Suprapubic skin (tissue), 4 donors: ENCODE measurements around the gene ALCAM. TPM values are rescaled to one million over a fixed set of nuclear protein-coding genes. Genes with fewer than 3 reads are reported as not detected.
"Not testable (repeated sequence)": the region's sequence is repeated elsewhere in the genome, so short reads cannot be mapped to it uniquely, and the experiment has no call there.

Experiments used
- DNase-seq, 2 donors: peaks; one replicate each; pipeline ENCODE4 v3.0.0-alpha.2; 2019; ENCODE audit warnings: low spot score in 2 of 2
- H3K27ac ChIP-seq: fragments of 200-600 bp; sonication (generic); one replicate; pipeline ENCODE4 v1.5.1; 2019
- H3K27me3 ChIP-seq: fragments of 200-600 bp; sonication (generic); one replicate; pipeline ENCODE4 v1.5.1; 2019
- H3K36me3 ChIP-seq: fragments of 200-600 bp; sonication (generic); one replicate; pipeline ENCODE4 v1.5.1; 2019
- H3K4me1 ChIP-seq: fragments of 200-600 bp; sonication (generic); one replicate; pipeline ENCODE4 v1.5.1; 2019
- H3K4me3 ChIP-seq: fragments of 200-600 bp; sonication (generic); one replicate; pipeline ENCODE4 v1.5.1; 2019; ENCODE audit warnings: mild to moderate bottlenecking
- H3K9me3 ChIP-seq: fragments of 200-600 bp; sonication (generic); one replicate; pipeline ENCODE4 v1.5.1; 2019
- CTCF ChIP-seq, 2 donors: fragments of 200-600 bp in 1 of 2; fragments of 450-650 bp in 1 of 2; sonication (generic) in 1 of 2; IDR thresholded peaks; one replicate each; pipeline ENCODE4 v1.5.1; 2016 to 2019; ENCODE audit warnings: antibody characterized with exemption in 2 of 2, mild to moderate bottlenecking in 1 of 2, moderate library complexity in 1 of 2
- EP300 ChIP-seq: sonication (generic); formaldehyde crosslinking; IDR thresholded peaks from one replicate; pipeline ENCODE4 v1.6.1; 2017; ENCODE audit warnings: antibody characterized with exemption
- POLR2A ChIP-seq, 2 donors: fragments of 450-650 bp; IDR thresholded peaks; one replicate each; pipeline ENCODE4 v1.6.1; 2017; ENCODE audit warnings: antibody characterized with exemption in 2 of 2, mild to moderate bottlenecking in 2 of 2, moderate library complexity in 2 of 2
- POLR2AphosphoS5 ChIP-seq, 3 donors: sonication (generic); formaldehyde crosslinking; IDR thresholded peaks; one replicate each; pipeline ENCODE4 v1.6.1; 2017; ENCODE audit warnings: antibody characterized with exemption in 3 of 3
- WGBS: methylation state at CpG from one replicate; pipeline ENCODE4 v1.1.5; 2018; 5-methylcytosine and 5-hydroxymethylcytosine counted together
- total RNA-seq, 4 donors: library from RNA; depleted of rRNA; stranded (reverse); fragments of >200 nt; gene quantifications; one replicate each; pipeline ENCODE4 v1.1.0, GENCODE V29; 2016

Gene ALCAM
- total RNA-seq, 4 donors from 2014 or later, result 27.6 to 65.5 (median 42.1) TPM

DNA sequence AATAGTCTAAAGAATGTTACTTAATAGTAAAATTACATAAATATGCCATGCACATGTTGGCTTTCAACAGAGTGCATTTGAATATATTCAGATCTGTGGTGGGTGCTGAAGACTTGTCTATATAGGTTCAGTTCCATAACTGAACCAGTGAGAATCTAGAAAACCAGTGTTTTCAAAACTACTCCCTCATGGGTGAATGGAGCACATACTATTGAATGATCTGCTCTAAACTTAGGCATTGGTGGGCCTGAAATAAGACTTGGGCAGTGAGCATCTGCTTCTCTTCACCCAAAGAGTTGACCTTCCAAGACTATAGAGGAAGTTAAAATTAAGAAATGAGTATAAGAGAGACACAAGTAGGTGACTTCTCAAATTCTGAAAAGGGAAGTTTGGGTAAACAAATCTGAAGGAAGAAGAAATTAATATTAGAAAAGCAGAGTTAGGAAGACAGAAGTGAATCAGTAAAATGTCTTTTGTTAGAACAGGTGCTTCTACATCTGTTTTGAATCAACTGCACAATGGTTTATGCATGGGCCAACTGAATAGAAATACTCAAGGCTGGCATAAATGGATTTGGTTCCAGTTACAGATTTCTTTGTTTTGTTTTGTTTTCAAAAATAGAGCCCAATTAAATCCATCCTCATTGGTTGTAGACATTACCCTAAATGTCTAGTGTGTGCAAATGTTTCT lies 19.3 kb downstream of the ALCAM start:
- DNase-seq, result no peak
- Histone ChIP-seq H3K4me3 (no peak overlapping the region), H3K9me3 (peaks cover 2% of the 10 kb centered on the region), H3K36me3 (no peaks in the 10 kb centered on the region), H3K27ac (no peak overlapping the region), H3K27me3 (no peaks in the 10 kb centered on the region), H3K4me1 (peaks cover 3% of the 10 kb centered on the region)
- no peak for TF ChIP-seq POLR2A (IDR thresholded peaks at IDR 0.05)
- TF ChIP-seq CTCF (IDR thresholded peaks at IDR 0.05), result no peak
- TF ChIP-seq POLR2AphosphoS5 (IDR thresholded peaks at IDR 0.05), result no peak
- TF ChIP-seq EP300, result no peak

DNA sequence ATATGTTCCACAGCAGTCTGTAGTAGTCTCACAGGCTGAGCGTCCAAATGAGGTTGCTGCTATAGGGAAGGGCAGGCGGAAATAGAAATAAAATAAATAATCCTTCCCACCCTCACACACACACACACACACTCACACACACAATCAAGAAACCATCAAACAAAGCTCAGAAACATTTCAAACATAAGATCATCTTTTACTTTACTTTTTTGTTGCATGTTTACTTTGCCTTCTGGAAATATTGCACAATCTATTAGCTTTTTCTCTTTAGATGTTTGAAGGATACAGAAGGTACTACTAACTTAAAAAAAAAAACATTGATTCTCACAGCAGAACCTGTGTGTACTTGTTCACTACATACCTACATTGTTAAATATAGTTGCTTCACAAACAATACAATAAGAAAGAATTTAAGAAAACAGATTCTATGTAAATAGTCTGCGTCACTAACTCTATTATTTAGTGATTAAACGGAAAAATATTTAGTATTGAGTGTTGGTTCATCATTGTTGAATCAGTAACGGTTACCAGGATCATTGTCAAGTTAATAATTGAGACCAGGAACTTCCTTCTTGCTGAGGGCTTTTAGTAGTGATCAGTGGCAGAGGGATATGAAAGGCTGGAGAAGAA lies 20.5 kb downstream of the ALCAM start:
- Histone ChIP-seq H3K27me3 (no peaks in the 10 kb centered on the region), H3K4me1 (peaks cover 3% of the 10 kb centered on the region), H3K4me3 (no peak overlapping the region), H3K9me3 (peaks cover 11% of the 10 kb centered on the region), H3K27ac (no peak overlapping the region), H3K36me3 (no peaks in the 10 kb centered on the region)
- 59% methylated on average over 5 of the region's 5 CpGs for WGBS
- no peak for DNase-seq
- no peak for TF ChIP-seq POLR2AphosphoS5 (IDR thresholded peaks at IDR 0.05)

DNA sequence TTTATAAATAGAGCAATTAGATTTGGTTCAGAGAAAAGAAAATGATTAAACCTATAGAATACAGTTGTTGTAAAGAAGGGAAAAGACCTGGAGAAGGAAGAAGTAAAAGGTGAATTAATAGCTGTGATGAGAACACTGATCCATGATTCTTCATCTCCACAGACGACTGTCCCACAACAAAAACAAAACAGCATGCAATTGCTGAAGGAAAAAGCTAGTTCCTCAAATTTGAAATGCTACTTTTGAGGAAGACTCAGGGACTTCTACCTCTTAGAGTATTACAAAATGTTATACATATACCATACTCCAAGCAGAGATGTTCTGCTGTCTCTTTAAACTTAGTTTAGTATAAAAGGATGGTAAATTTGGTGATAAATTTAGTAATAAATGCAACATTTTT lies 21.5 kb downstream of the ALCAM start:
- H3K27ac ChIP-seq, result no peak overlapping the region
- H3K27me3 ChIP-seq, result no peaks in the 10 kb centered on the region
- TF ChIP-seq EP300 (no peak), POLR2AphosphoS5 (IDR thresholded peaks at IDR 0.05) (no peak), CTCF (IDR thresholded peaks at IDR 0.05) (no peak), POLR2A (IDR thresholded peaks at IDR 0.05) (no peak)
- no peak overlapping the region for H3K4me3 ChIP-seq
- DNase-seq, result no peak
- H3K9me3 ChIP-seq, result peaks cover 16% of the 10 kb centered on the region
- peaks cover 3% of the 10 kb centered on the region for H3K4me1 ChIP-seq
- H3K36me3 ChIP-seq, result no peaks in the 10 kb centered on the region
- WGBS, result 31% methylated on average over 1 of the region's 1 CpG

GRCh38 chr3:105389759-105390158 lies 23.1 kb downstream of the ALCAM start:
- 100% methylated on average over 1 of the region's 1 CpG for WGBS
- not testable (repeated sequence) for H3K36me3 ChIP-seq, H3K4me1 ChIP-seq, H3K27ac ChIP-seq, DNase-seq, H3K27me3 ChIP-seq, H3K4me3 ChIP-seq
- H3K9me3 ChIP-seq, result peaks cover 16% of the 10 kb centered on the region

GRCh38 chr3:105392598-105392997 lies 25.9 kb downstream of the ALCAM start:
- not testable (repeated sequence) for H3K4me1 ChIP-seq, H3K36me3 ChIP-seq, H3K4me3 ChIP-seq, DNase-seq, H3K27ac ChIP-seq, H3K27me3 ChIP-seq
- H3K9me3 ChIP-seq, result peaks cover 16% of the 10 kb centered on the region

DNA sequence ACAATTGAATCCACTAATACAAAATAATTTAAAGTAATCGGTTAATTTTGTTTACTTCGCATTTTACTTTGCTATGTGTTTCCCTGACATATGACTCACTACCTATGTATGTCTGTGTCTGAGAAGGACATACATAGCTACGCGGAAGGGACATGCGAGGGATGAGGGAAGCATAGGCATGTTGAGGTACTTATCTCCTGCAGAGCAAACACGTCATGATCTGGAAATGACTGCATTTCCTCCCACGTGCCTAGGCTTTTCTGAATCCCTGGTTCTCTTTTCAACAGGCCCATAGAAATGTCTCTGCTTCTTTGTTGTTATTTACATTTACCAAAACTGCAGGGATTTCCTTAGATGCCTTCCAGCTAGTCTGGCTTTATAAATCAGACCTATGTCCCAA lies 27.5 kb downstream of the ALCAM start:
- Histone ChIP-seq H3K36me3 (no peaks in the 10 kb centered on the region), H3K9me3 (peaks cover 16% of the 10 kb centered on the region), H3K4me3 (no peak overlapping the region), H3K27ac (no peak overlapping the region), H3K4me1 (no peaks in the 10 kb centered on the region), H3K27me3 (no peaks in the 10 kb centered on the region)
- 88% methylated on average over 7 of the region's 7 CpGs for WGBS
- TF ChIP-seq EP300, result no peak
- no peak for TF ChIP-seq POLR2A (IDR thresholded peaks at IDR 0.05)
- TF ChIP-seq POLR2AphosphoS5 (IDR thresholded peaks at IDR 0.05), result no peak
- TF ChIP-seq CTCF (IDR thresholded peaks at IDR 0.05), result no peak
- DNase-seq, result no peak

DNA sequence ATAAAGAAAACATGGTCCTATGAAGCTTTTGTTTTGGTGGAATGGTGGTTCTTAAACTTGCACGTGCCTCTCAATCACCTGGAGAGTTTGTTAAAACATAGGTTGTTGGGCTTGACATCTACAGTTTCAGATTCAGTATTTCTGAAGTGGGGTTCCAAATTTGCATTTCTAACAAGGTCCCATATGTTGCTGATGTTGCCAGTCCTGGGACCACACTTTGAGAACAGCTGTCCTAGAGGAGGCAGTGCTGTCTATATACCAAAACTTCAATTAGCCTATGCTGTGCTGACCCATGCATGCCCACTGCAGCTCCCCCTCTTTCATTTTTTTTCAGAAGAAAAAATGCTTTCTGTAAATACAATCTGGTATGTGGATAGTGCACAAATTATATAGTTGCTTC lies 31.3 kb downstream of the ALCAM start:
- TF ChIP-seq EP300 (no peak), POLR2A (IDR thresholded peaks at IDR 0.05) (no peak)
- no peaks in the 10 kb centered on the region for H3K27me3 ChIP-seq
- H3K27ac ChIP-seq, result no peak overlapping the region
- H3K4me1 ChIP-seq, result no peaks in the 10 kb centered on the region
- H3K4me3 ChIP-seq, result no peak overlapping the region
- DNase-seq, result no peak
- no peaks in the 10 kb centered on the region for H3K36me3 ChIP-seq
- H3K9me3 ChIP-seq, result no peaks in the 10 kb centered on the region
- WGBS, result 92% methylated on average over 1 of the region's 1 CpG
